Central memory CD8-positive, alpha-beta T cell (primary cell): Measurements from ENCODE around the gene SNAPC4.

ENCODE experiments used
- ATAC-seq: fragments of 150-1000 bp; cut with Tn5 transposase; replicated peaks from 2 replicates; pipeline ENCODE4 v1.10.0; 2022; ENCODE audit warnings: mild to moderate bottlenecking, moderate FRiP score, moderate number of reproducible peaks; ENCODE audit not compliant: poor library complexity, severe bottlenecking; ENCODE audit errors: extremely low read depth
- DNase-seq, 2 donors: peaks; one replicate each; pipeline ENCODE4 v3.0.0; 2021; ENCODE audit warnings: low spot score in 2 of 2
- H3K27ac Mint-ChIP-seq: one replicate; pipeline ENCODE4 v1.8.0; 2022; ENCODE audit warnings: low read depth, mild to moderate bottlenecking, moderate library complexity, mixed read lengths
- H3K27me3 Mint-ChIP-seq: one replicate; pipeline ENCODE4 v1.8.0; 2022; ENCODE audit warnings: mixed read lengths
- H3K36me3 Mint-ChIP-seq: one replicate; pipeline ENCODE4 v1.8.0; 2022; ENCODE audit warnings: mild to moderate bottlenecking, moderate library complexity, mixed read lengths; ENCODE audit not compliant: insufficient read depth
- H3K4me1 Mint-ChIP-seq: one replicate; pipeline ENCODE4 v1.8.0; 2022; ENCODE audit warnings: mixed read lengths
- H3K4me3 Mint-ChIP-seq: one replicate; pipeline ENCODE4 v1.8.0; 2022; ENCODE audit warnings: mild to moderate bottlenecking, moderate library complexity, mixed read lengths
- H3K9me3 Mint-ChIP-seq: one replicate; pipeline ENCODE4 v1.8.0; 2022; ENCODE audit warnings: mixed read lengths

The SNAPC4 gene

DNA sequence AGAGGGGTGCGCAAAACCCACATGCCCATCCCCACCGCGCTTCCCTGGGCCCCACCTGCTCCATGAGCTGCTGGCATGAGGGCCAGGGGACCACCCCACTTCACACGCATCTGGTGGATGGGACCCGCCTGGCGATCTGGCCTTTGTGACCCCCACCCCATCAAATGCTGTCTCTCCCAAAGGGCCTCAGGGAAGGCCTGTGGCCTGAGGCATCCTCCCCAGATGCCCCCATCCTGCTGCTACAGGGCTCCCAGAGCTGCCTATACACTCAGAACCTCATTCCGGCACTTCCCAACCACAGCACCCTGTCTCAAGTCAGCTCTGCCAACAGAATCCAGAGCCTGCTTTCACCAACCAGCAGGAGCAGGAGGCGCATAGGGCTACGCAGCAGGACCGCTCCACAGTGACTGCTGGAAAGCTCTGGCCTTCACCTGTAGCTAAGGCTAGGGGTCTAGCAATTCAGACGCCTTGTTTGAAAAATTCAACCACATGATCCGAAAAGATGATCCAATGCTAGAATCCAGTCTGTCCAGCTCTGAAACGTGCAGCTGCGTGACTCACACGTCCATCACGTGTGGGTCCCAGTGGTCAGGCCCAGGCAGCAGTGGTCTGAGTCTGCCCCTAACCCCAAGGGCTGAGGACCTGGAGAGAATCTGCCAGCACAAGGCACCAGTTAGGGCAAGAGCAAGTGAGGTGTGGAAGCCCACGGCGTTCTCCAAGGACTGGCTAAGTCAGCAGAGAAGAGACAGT is 1.4 kb upstream of the SNAPC4 start:
- no peak for DNase-seq
- peak overlapping the region; percentile 63 for H3K4me3 Mint-ChIP-seq
- no peaks in the 10 kb centered on the region for H3K27me3 Mint-ChIP-seq
- ATAC-seq, result no peak
- peaks cover 33% of the 10 kb centered on the region for H3K4me1 Mint-ChIP-seq
- no peaks in the 10 kb centered on the region for H3K9me3 Mint-ChIP-seq
- H3K36me3 Mint-ChIP-seq, result peaks cover 21% of the 10 kb centered on the region
- peak overlapping the region; percentile 55 for H3K27ac Mint-ChIP-seq

DNA sequence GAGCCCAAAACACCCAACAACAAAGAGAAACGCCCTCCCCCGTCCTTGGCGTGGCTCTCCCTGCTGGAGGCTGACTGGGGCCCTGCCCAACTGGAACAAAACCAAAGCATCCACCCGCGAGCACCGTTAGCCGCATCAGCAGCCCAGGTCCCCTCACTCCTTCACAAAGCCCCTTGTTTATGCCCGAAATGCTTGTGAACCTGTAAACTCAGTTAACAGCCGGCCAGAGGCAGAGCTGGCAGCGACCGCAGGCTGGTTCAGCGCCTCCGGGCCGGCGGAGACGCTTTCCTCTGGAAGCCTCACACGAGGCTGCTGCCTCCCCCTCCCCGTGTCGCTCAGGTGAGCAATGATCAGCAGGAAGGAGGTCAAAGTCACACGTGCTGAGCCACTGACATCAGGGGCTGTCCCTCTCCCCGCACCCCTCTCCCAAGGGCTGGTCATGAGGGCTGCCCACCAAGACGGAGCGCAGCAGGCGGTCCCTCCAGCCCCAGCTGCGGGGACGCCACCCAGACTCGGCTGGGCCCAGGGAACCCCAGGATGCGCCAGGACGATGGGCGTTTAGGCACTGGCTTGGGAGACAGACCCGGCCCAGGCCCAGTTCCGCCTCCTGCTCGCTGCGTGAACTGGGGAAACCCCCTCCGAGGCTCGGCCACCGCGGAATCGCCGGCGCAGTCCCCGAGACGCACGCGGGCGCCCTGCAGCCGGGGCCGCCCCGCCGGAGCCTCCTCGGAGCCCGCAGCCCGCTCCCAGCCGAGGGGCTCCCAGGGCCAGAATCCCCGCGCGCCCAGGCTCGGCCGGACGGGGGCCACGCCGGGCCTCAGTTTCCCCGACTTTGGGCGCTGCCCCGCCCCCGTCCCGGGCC is 563 bp downstream of the SNAPC4 start:
- Mint-ChIP-seq H3K4me1 (peaks cover 24% of the 10 kb centered on the region), H3K27me3 (no peaks in the 10 kb centered on the region), H3K9me3 (no peaks in the 10 kb centered on the region), H3K36me3 (peaks cover 14% of the 10 kb centered on the region), H3K4me3 (peak overlapping the region; percentile 78), H3K27ac (peak overlapping the region; percentile 72)
- no peak for ATAC-seq
- no peak for DNase-seq

- DNase-seq, result no peak
- H3K9me3 Mint-ChIP-seq, result no peaks in the 10 kb centered on the region
- H3K36me3 Mint-ChIP-seq, result peaks cover 10% of the 10 kb centered on the region
- no peaks in the 10 kb centered on the region for H3K27me3 Mint-ChIP-seq
- H3K4me1 Mint-ChIP-seq, result peaks cover 13% of the 10 kb centered on the region
- no peak for ATAC-seq
- H3K4me3 Mint-ChIP-seq, result peak overlapping the region; percentile 78
- no peak overlapping the region for H3K27ac Mint-ChIP-seq
These were observed 1.7 kb downstream of the SNAPC4 start for GRCh38 chr9:136398286-136398685.

- DNase-seq (no peak), ATAC-seq (no peak)
- Mint-ChIP-seq H3K27me3 (no peaks in the 10 kb centered on the region), H3K9me3 (no peaks in the 10 kb centered on the region), H3K36me3 (peaks cover 10% of the 10 kb centered on the region), H3K4me1 (peaks cover 13% of the 10 kb centered on the region), H3K4me3 (no peak overlapping the region), H3K27ac (no peak overlapping the region)
These were observed 2.3 kb downstream of the SNAPC4 start for GRCh38 chr9:136397643-136398042.

DNA sequence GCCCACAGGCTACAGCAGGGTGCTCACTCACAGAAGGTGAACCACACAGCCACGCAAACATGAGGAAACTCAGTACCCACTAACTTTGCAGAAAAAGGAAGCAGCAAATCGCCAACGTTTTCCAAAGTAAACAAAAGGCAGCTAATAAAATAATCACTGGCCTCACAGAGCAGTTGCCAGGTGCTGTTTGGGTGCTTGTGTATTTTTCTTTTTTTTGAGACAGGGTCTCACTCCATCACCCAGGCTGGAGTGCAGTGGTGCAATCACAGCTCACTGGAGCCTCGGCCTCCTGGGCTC is 3.8 kb downstream of the SNAPC4 start:
- Mint-ChIP-seq H3K36me3 (peaks cover 17% of the 10 kb centered on the region), H3K4me3 (no peak overlapping the region), H3K27me3 (no peaks in the 10 kb centered on the region), H3K27ac (no peak overlapping the region), H3K4me1 (peaks cover 13% of the 10 kb centered on the region), H3K9me3 (no peaks in the 10 kb centered on the region)
- ATAC-seq (no peak), DNase-seq (no peak)

DNA sequence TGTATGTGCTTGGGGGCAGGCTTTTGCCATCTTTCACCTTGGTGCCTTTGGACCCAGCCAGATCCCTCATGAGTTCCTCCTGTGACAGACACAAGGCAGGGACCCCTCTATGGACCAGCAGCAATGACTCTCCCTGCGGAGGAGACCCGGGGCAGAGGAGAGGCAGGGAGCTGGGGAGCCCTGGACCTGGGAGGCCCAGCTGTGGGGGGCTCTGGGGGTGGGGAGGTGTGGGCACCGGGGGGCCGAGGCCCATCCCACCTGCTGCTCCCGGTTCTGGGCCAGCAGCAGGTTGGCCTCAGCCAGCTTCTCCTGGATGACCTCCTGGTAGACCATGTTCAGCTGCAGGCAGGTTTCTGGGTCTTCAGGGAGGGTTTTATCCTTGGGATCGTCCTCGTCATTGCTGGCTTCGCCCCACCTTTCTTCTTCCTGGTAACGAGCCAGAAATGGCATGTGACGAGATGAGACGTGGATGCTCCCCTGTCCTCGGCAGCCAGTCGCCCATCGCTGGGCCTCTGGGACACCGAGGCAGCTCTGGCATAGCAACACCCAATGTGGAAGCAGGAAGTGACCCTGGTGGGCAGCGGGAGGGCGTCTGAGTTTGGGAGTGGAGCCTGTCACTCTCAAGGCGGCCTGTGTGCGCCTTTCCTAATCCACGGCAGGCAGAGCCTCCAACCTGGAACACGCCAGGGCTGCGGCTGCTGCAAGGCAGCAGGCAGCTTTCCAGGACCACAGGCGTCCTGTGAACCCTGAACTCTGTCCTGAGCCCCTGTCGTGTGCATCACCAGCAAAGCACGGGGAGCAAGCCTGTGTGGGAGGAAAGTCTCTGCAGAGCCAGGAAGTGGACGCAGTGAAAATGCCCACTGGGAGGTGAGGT is 4.4 kb downstream of the SNAPC4 start:
- DNase-seq, result no peak
- no peaks in the 10 kb centered on the region for H3K27me3 Mint-ChIP-seq
- H3K36me3 Mint-ChIP-seq, result peaks cover 21% of the 10 kb centered on the region
- no peaks in the 10 kb centered on the region for H3K9me3 Mint-ChIP-seq
- ATAC-seq, result no peak
- H3K27ac Mint-ChIP-seq, result peak overlapping the region; percentile 70
- peaks cover 13% of the 10 kb centered on the region for H3K4me1 Mint-ChIP-seq
- H3K4me3 Mint-ChIP-seq, result no peak overlapping the region

- Mint-ChIP-seq H3K4me3 (no peak overlapping the region), H3K27ac (no peak overlapping the region), H3K9me3 (no peaks in the 10 kb centered on the region), H3K27me3 (no peaks in the 10 kb centered on the region), H3K4me1 (peaks cover 13% of the 10 kb centered on the region), H3K36me3 (peaks cover 23% of the 10 kb centered on the region)
- no peak for ATAC-seq
- DNase-seq, result no peak
These were observed 5.0 kb downstream of the SNAPC4 start for GRCh38 chr9:136395020-136395340.

GRCh38 chr9:136394312-136395019 is 5.5 kb downstream of the SNAPC4 start:
- H3K4me3 Mint-ChIP-seq, result no peak overlapping the region
- DNase-seq, result no peak
- H3K9me3 Mint-ChIP-seq, result no peaks in the 10 kb centered on the region
- peaks cover 26% of the 10 kb centered on the region for H3K36me3 Mint-ChIP-seq
- no peaks in the 10 kb centered on the region for H3K27me3 Mint-ChIP-seq
- no peak for ATAC-seq
- H3K4me1 Mint-ChIP-seq, result peaks cover 13% of the 10 kb centered on the region
- H3K27ac Mint-ChIP-seq, result no peak overlapping the region

DNA sequence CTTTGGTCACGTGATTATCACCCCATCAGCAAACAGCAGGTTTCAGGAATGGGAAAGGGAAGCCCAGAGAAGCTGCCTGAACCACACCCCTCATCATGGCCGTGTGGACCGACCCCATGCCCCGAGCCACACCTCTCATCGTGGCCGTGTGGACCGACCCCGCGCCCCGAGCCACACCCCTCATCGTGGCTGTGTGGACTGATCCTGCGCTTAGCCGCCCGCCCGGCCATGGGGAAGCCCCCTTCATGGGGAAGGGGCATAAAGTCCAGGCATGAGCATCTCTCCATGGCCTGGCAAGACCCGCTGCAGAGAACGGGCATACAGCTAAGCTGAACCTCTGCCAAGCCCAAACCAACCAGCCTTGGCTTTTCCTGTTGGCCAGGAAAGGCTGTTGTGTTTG is 6.4 kb downstream of the SNAPC4 start:
- no peak overlapping the region for H3K27ac Mint-ChIP-seq
- peaks cover 3% of the 10 kb centered on the region for H3K4me1 Mint-ChIP-seq
- ATAC-seq, result no peak
- no peaks in the 10 kb centered on the region for H3K9me3 Mint-ChIP-seq
- DNase-seq, result no peak
- peaks cover 30% of the 10 kb centered on the region for H3K36me3 Mint-ChIP-seq
- no peaks in the 10 kb centered on the region for H3K27me3 Mint-ChIP-seq
- H3K4me3 Mint-ChIP-seq, result no peak overlapping the region

DNA sequence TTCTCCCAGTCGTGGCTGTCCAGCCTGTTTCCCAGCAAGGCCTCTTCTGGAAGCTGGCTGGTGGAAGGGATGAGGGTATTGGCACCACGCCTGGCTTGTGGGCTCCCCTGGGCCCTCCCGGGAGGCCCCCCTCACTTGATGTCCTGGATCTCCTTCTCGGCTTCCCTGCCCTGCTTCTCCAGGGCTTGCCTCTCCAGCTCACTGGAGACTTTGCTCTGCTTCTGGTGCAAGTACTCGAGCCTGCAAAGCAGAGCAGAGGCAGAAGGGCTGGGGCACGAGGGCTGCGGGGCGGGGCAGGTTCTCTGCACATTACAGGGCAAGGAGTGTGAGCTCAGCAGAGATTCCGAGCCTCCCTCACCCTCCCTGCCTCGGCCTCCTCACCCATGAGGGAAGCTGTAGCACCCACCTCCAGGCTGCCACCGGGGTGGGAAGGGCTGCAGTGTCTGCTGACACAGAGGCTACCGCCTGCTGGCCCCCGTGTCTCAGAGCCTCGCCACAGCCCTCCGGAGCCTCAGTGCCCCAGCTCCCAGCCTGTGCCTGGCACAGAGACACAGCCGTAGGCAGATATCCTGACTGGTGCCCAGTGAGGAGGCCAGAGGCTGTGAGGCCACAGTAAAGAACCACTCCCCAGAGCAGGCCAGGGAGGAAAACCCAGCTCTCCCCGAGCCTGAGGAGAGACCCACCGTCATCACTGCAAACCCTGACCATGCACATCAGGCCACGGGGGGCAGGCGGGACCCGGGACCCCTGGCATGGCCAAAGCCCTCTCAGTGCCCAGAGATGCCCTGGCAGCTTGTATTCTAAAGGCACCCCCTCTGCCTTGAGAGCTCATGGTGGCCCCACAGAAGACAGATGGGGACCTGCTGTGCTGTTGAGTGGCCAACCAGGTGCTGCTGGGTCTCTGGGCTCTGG is 7.2 kb downstream of the SNAPC4 start:
- Mint-ChIP-seq H3K9me3 (no peaks in the 10 kb centered on the region), H3K27ac (no peak overlapping the region), H3K36me3 (peaks cover 28% of the 10 kb centered on the region), H3K4me1 (no peaks in the 10 kb centered on the region), H3K4me3 (no peak overlapping the region), H3K27me3 (no peaks in the 10 kb centered on the region)
- ATAC-seq (no peak), DNase-seq (no peak)

DNA sequence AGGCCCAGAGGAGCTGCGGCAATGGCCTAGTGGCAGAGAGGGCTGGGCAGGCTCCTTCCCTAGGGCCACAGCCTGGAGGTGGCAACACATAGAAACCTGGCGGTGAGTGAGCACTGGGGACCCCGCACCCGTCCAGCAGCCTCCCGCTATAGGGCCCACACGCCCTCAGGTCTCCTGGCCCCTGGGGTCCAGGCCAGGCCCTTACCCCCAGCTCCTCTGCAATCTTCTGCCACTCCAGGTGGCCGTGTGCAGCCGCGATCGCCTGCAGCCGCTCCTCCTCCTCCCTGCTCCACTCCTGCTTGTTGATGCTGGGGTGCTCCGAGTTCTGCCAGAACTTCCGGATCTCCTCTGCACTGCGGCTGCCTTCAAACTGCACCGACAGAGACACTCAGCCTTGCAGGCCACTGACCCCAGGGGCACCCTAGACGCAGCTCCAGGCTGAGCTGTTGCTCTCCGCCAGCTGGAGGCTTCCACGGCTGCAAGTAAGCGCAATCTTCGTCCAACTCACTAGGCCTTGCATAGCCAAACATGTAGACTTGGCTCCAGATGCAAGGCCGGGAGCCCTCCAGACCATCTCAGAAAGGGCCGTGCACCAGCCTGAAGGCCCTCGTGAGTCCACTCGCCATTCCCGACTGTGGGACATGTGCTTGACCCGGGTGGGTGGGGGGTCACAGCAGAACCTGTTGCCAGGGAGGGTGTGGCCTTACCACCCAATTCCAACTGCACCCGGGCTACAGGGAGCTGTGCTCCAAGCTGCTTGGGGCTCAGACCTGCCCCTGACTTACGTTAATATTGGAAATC is 8.0 kb downstream of the SNAPC4 start:
- Mint-ChIP-seq H3K4me3 (no peak overlapping the region), H3K27me3 (no peaks in the 10 kb centered on the region), H3K9me3 (no peaks in the 10 kb centered on the region), H3K4me1 (no peaks in the 10 kb centered on the region), H3K27ac (no peak overlapping the region), H3K36me3 (peaks cover 31% of the 10 kb centered on the region)
- ATAC-seq (no peak), DNase-seq (no peak)
